SK-N-SH (cell line): ENCODE data around the gene DMRTB1. TPM values are rescaled to one million over a fixed set of nuclear protein-coding genes. Genes with fewer than 3 reads are reported as not detected.

Source experiments
- CTCF ChIA-PET: fragments of 300-600, 350-600 bp; formaldehyde crosslinking; extraction: SDS; loops from one replicate; lab custom pipeline; 2021; lab: Yijun Ruan, JAX
- POLR2A ChIA-PET: fragments of 350-600 bp; sonication (Branson Sonifier 250); formaldehyde crosslinking; extraction: SDS; loops from one replicate; lab custom pipeline; 2020; ENCODE audit warnings: antibody characterized with exemption, inconsistent platforms; lab: Yijun Ruan, JAX
- DNase-seq: peaks from one replicate; pipeline ENCODE4 v3.0.0; 2012
- H2AFZ ChIP-seq: fragments of 200-600 bp; sonication (generic); 2 replicates; pipeline ENCODE4 v1.8.1; 2016; ENCODE audit warnings: antibody characterized with exemption, mild to moderate bottlenecking, low read depth
- H3F3A ChIP-seq: fragments of 200-600 bp; sonication (generic); replicated peaks from 2 replicates; pipeline ENCODE3; 2016; ENCODE audit warnings: antibody characterized with exemption, mild to moderate bottlenecking; ENCODE audit not compliant: insufficient read depth
- H3K27ac ChIP-seq, 2 experiments: fragments of 200-500 bp in 1 of 2; fragments of 200-600 bp in 1 of 2; sonication (Bioruptor generic) in 1 of 2; sonication (generic), shearing (Covaris generic) in 1 of 2; 2 replicates each; pipeline versions ENCODE4 v1.5.1 to v1.6.1; 2014 to 2016; ENCODE audit warnings: low read depth in 2 of 2, inconsistent platforms in 1 of 2, low read length in 1 of 2, mild to moderate bottlenecking in 1 of 2, mixed read lengths in 1 of 2
- H3K27me3 ChIP-seq: fragments of 200-600 bp; sonication (generic), shearing (Covaris generic); 2 replicates; pipeline ENCODE4 v1.6.1; 2016; ENCODE audit warnings: mixed run types; ENCODE audit not compliant: insufficient read depth
- H3K36me3 ChIP-seq, 2 experiments: fragments of 200-500 bp in 1 of 2; fragments of 200-600 bp in 1 of 2; sonication (Bioruptor generic) in 1 of 2; sonication (generic) in 1 of 2; replicated peaks in 1 of 2; 2 replicates each; pipeline versions ENCODE3 to v1.5.1; 2014 to 2016; ENCODE audit warnings: low read length in 1 of 2, mild to moderate bottlenecking in 1 of 2; ENCODE audit not compliant: insufficient read depth in 2 of 2, control insufficient read depth in 1 of 2
- H3K4me1 ChIP-seq, 2 experiments: fragments of 200-500 bp in 1 of 2; fragments of 200-600 bp in 1 of 2; sonication (Bioruptor generic) in 1 of 2; sonication (generic), shearing (Covaris generic) in 1 of 2; 2 replicates each; pipeline versions ENCODE4 v1.5.1 to v1.6.1; 2014 to 2016; ENCODE audit warnings: low read depth in 1 of 2, low read length in 1 of 2, mixed run types in 1 of 2; ENCODE audit not compliant: insufficient read depth in 2 of 2, control insufficient read depth in 1 of 2
- H3K4me2 ChIP-seq: fragments of 200-600 bp; sonication (generic), shearing (Covaris generic); 2 replicates; pipeline ENCODE4 v1.6.1; 2017; ENCODE audit warnings: mixed run types
- H3K4me3 ChIP-seq, 2 experiments: fragments of 200-500 bp in 1 of 2; fragments of 200-600 bp in 1 of 2; sonication (Bioruptor generic) in 1 of 2; sonication (generic), shearing (Covaris generic) in 1 of 2; 2 replicates each; pipeline versions ENCODE4 v1.5.1 to v1.8.1; 2014 to 2016; ENCODE audit warnings: low read depth in 2 of 2, inconsistent platforms in 1 of 2, low read length in 1 of 2, mild to moderate bottlenecking in 1 of 2, mixed read lengths in 1 of 2, moderate library complexity in 1 of 2
- H3K79me2 ChIP-seq: fragments of 200-600 bp; sonication (generic); 2 replicates; pipeline ENCODE4 v1.8.1; 2017; ENCODE audit warnings: mild to moderate bottlenecking; ENCODE audit not compliant: insufficient read depth
- H3K9ac ChIP-seq: fragments of 200-600 bp; sonication (generic); 2 replicates; pipeline ENCODE4 v1.6.1; 2017; ENCODE audit warnings: mixed run types
- H3K9me2 ChIP-seq: fragments of 200-600 bp; sonication (generic); 2 replicates; pipeline ENCODE4 v1.6.1; 2017; ENCODE audit warnings: mixed run types
- H3K9me3 ChIP-seq: fragments of 200-600 bp; sonication (generic); 2 replicates; pipeline ENCODE4 v1.6.1; 2017; ENCODE audit warnings: mixed run types, mild to moderate bottlenecking, moderate library complexity
- H4K20me1 ChIP-seq: fragments of 200-600 bp; sonication (generic); 2 replicates; pipeline ENCODE4 v1.6.1; 2017; ENCODE audit warnings: mild to moderate bottlenecking, mixed run types; ENCODE audit not compliant: insufficient read depth
- CTCF ChIP-seq: fragments of 200-600 bp; sonication (generic); IDR thresholded peaks from 2 replicates; pipeline ENCODE4 v1.6.1; 2017; ENCODE audit warnings: antibody characterized with exemption, mild to moderate bottlenecking, moderate library complexity
- ELF1 ChIP-seq: IDR thresholded peaks from 2 replicates; pipeline ENCODE4 v1.4.0; 2012
- EP300 ChIP-seq, 2 experiments: IDR thresholded peaks; 2 replicates each; pipeline versions ENCODE4 v1.4.0 to v1.6.1; 2012; ENCODE audit warnings: borderline replicate concordance in 1 of 2, low read depth in 1 of 2, low read length in 1 of 2
- EZH2phosphoT487 ChIP-seq: fragments of 200-600 bp; sonication (generic); IDR thresholded peaks from 2 replicates; pipeline ENCODE4 v1.6.1; 2017; ENCODE audit warnings: low read depth, mixed run types, mild to moderate bottlenecking, antibody characterized with exemption, moderate library complexity, borderline replicate concordance
- GATA2 ChIP-seq: sonication (generic); formaldehyde crosslinking; IDR thresholded peaks from 2 replicates; pipeline ENCODE4 v1.5.0; 2020; ENCODE audit warnings: mild to moderate bottlenecking, missing genetic modification reagents
- JUND ChIP-seq: IDR thresholded peaks from 2 replicates; pipeline ENCODE4 v1.4.0; 2012
- MAX ChIP-seq: IDR thresholded peaks from 2 replicates; pipeline ENCODE4 v1.4.0; 2012; ENCODE audit warnings: low read depth
- MEF2A ChIP-seq: IDR thresholded peaks from 2 replicates; pipeline ENCODE4 v1.4.0; 2012; ENCODE audit warnings: low read depth, borderline replicate concordance
- MXI1 ChIP-seq: IDR thresholded peaks from 2 replicates; pipeline ENCODE4 v1.6.1; 2012; ENCODE audit warnings: mild to moderate bottlenecking, low read depth, low read length, improper control_type of control experiment
- NFIC ChIP-seq: IDR thresholded peaks from 2 replicates; pipeline ENCODE4 v1.4.0; 2012; ENCODE audit warnings: borderline replicate concordance
- NRF1 ChIP-seq: IDR thresholded peaks from 2 replicates; pipeline ENCODE4 v1.6.1; 2012; ENCODE audit warnings: low read depth, mild to moderate bottlenecking, low read length
- PBX3 ChIP-seq: IDR thresholded peaks from 2 replicates; pipeline ENCODE4; 2012
- POLR2AphosphoS5 ChIP-seq: IDR thresholded peaks from 2 replicates; pipeline ENCODE4 v1.6.1; 2012; ENCODE audit warnings: low read depth, low read length
- RAD21 ChIP-seq: IDR thresholded peaks from 2 replicates; pipeline ENCODE4 v1.6.1; 2012; ENCODE audit warnings: mild to moderate bottlenecking, low read length
- RCOR1 ChIP-seq: fragments of 150-350 bp; IDR thresholded peaks from 2 replicates; pipeline ENCODE4 v1.6.1; 2017; ENCODE audit warnings: antibody characterized with exemption, low read length
- REST ChIP-seq: IDR thresholded peaks from 2 replicates; pipeline ENCODE4 v1.6.1; 2012; ENCODE audit warnings: mild to moderate bottlenecking, low read depth, low read length, moderate library complexity
- RFX5 ChIP-seq: IDR thresholded peaks from 2 replicates; pipeline ENCODE4 v1.6.1; 2012; ENCODE audit warnings: mild to moderate bottlenecking, improper control_type of control experiment, low read length
- SIN3A ChIP-seq: IDR thresholded peaks from 2 replicates; pipeline ENCODE4 v1.6.1; 2012; ENCODE audit warnings: low read depth, mild to moderate bottlenecking, low read length, moderate library complexity, borderline replicate concordance
- SMC3 ChIP-seq: IDR thresholded peaks from 2 replicates; pipeline ENCODE4 v1.6.1; 2012; ENCODE audit warnings: low read depth, low read length, improper control_type of control experiment
- TAF1 ChIP-seq: IDR thresholded peaks from 2 replicates; pipeline ENCODE4 v1.6.1; 2012; ENCODE audit warnings: low read depth, mild to moderate bottlenecking, low read length, moderate library complexity, borderline replicate concordance
- TCF12 ChIP-seq: IDR thresholded peaks from 2 replicates; pipeline ENCODE4 v1.4.0; 2012
- USF2 ChIP-seq: fragments of 150-350 bp; IDR thresholded peaks from 2 replicates; pipeline ENCODE4 v1.6.1; 2017; ENCODE audit warnings: antibody characterized with exemption, low read length, low read depth, borderline replicate concordance
- WGBS: methylation state at CpG from one replicate; pipeline ENCODE4 v1.1.6; 2017; ENCODE audit warnings: low lambda C conversion rate; 5-methylcytosine and 5-hydroxymethylcytosine counted together
- polyA plus RNA-seq, 3 experiments: library from polyadenylated mRNA; depleted of rRNA; stranded (reverse); fragments of >200 nt; gene quantifications; 2 replicates each; pipeline ENCODE4 v1.2.3, GENCODE V29; 2012

DMRTB1 gene
- polyA plus RNA-seq, 1 of the 3 experiments (the other 2 are of a cell fraction) = not detected

- Histone ChIP-seq H3K9ac (no peak overlapping the region), H3K4me3 (no peak overlapping the region), H2AFZ (no peak overlapping the region), H3K4me2 (no peak overlapping the region), H3K4me1 (peaks cover 0 to 11% of the 10 kb centered on the region in 2 experiments; a peak in 1 of 4 replicates), H4K20me1 (no peaks in the 10 kb centered on the region), H3K79me2 (no peaks in the 10 kb centered on the region), H3F3A (no peaks in the 10 kb centered on the region), H3K9me2 (no peaks in the 10 kb centered on the region), H3K36me3 (no peaks in the 10 kb centered on the region), H3K27me3 (no peaks in the 10 kb centered on the region), H3K9me3 (no peaks in the 10 kb centered on the region), H3K27ac (no peak overlapping the region)
- DNase-seq = peak; percentile 62
- CTCF ChIA-PET = interaction anchor here (0.7 to 2.5 kb wide), 25 partner anchors 9 to 354 kb away, joined by 3 to 21 read pairs (median 4); no protein-coding TSS in a partner anchor
- POLR2A ChIA-PET = no interaction called here
- TF ChIP-seq MEF2A (no peak), RCOR1 (no peak), MXI1 (no peak), NFIC (no peak), REST (no peak), TCF12 (no peak), EP300 (IDR thresholded peaks at IDR 0.05; ENCODE audit: borderline replicate concordance in 1 of 2, low read depth in 1 of 2, low read length in 1 of 2) (no peak), POLR2AphosphoS5 (no peak), PBX3 (no peak), TAF1 (no peak), JUND (no peak), RFX5 (no peak), ELF1 (no peak), SIN3A (no peak), GATA2 (no peak), SMC3 (peak; percentile 24; the same call in 1 of the 2 replicates), RAD21 (peak; percentile 63), EZH2phosphoT487 (no peak), MAX (no peak), CTCF (peak; percentile 55), NRF1 (no peak), USF2 (no peak)
- WGBS = 58% methylated on average over 2 of the region's 2 CpGs
These were observed 9.0 kb upstream of the DMRTB1 start for GRCh38 chr1:53450225-53450624.
